Measurements from ENCODE around the gene ZWILCH. TPM values are rescaled to one million over a fixed set of nuclear protein-coding genes. Genes with fewer than 3 reads are reported as not detected.
"Not testable (repeated sequence)": the region's sequence is repeated elsewhere in the genome, so short reads cannot be mapped to it uniquely, and the experiment has no call there.

Gene ZWILCH
- total RNA-seq, 2 donors from 2014 or later = 24.6 to 45.0 TPM

DNA sequence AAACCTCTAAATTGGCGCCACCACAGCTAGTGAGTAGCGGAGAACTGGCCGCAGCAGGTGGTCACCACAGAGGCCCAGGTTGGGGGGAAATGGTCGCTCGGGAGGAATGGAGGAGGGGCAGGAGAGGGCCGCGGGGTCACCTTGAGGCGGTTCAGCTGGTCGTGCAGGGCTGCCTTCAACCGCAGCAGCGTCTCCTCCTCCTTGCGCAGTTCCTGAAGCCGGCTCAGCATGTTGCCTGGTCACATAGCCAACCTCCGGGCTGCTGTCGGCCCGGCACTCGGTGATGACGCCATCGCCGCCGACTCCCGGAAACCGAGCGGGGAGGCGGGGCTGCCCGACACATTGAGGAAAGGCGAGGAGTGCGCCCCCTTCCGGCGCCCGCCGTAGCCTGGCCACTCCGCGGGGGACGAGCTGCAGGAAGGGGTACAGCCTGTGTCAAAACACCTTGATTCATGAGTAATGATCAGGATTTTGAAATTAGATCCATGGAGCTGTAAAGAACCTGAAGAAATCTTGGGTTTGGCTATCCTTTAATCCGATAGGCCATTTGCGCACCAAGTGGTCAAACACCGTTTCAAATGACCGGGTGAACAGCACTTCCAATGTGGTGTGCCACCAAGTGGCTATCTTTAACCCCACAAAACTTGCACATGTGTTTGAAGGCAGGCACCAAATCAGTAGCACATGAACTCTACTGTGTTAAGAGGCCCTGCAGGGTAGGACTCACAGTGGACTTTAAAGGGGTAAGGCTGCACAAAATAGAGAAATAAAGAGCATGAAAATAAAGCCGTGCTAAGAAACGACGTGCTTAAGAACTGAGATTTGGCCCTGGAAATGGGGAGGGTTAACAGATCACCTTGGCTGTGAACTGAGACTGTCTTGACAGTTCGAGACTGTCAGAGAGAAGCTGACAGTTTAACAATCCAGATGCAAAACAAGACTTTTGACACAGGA, 7.3 kb upstream of the ZWILCH start, which contains the start of gene SNAPC5:
Gene SNAPC5, minus strand, starts transcription at position 261 of the 954 bp plus-strand sequence. Its CDS starts 31 bp downstream, at position 230.
- peak; percentile 96 to 97 for ATAC-seq
- Mint-ChIP-seq H3K9me3 (no peaks in the 10 kb centered on the region), H3K4me1 (ENCODE audit: low read depth in 2 of 2) (peaks cover 29 to 32% of the 10 kb centered on the region in 2 donors), H3K27me3 (no peaks in the 10 kb centered on the region), H3K27ac (peak within 1 kb of the TSS; percentile 85 to 94), H3K4me3 (peak within 1 kb of the TSS; percentile 93), H3K36me3 (peaks cover 42% of the 10 kb centered on the region)
- peak; percentile 97 for DNase-seq (ENCODE audit: low spot score)

DNA sequence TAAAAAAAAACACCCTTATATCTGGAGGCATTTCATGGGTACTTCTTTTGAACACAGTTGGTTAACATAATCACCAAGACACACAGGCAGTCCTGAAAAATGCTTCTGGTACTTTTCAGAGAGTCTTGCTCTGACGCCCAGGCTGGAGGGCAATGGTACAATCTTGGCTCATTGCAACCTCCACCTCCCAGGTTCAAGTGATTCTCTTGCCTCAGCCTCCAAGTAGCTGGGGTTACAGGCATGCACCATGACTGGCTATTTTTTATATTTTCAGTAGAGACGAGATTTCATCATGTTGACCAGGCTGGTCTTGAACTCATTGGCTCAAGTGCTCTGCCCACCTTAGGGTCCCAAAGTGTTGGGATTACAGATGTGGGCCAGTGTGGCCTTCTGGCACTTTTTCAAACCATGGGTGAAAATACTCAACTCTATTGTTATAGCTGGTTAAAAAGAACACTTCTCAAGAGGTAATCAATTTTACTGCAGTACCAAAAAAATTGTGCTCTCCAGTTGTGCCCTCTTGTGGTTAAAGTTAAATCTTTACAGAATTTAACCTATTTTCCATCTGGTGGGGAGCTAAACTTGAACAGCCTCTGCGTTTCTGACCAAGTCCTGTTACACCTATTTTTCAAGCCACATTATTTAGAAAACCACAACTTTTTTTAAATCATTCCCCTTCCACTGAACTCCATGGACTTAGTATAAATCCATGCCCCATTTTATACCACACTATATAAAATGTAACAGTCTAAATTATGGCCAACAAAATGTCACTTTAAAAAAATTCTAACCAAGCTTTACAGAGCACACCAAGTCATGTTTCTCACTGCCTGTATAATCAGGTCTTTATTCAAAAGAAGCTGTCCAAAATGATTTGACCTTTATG, 6.4 kb upstream of the ZWILCH start:
- Mint-ChIP-seq H3K4me3 (peak overlapping the region; percentile 93), H3K27me3 (no peaks in the 10 kb centered on the region), H3K4me1 (ENCODE audit: low read depth in 2 of 2) (peaks cover 34 to 41% of the 10 kb centered on the region in 2 donors), H3K36me3 (peaks cover 46% of the 10 kb centered on the region), H3K9me3 (no peaks in the 10 kb centered on the region), H3K27ac (peak overlapping the region; percentile 85 to 94)
- ATAC-seq = no peak
- no peak for DNase-seq (ENCODE audit: low spot score)

GRCh38 chr15:66500346-66500745, 4.8 kb upstream of the ZWILCH start:
- Mint-ChIP-seq H3K4me3 (peak overlapping the region; percentile 30), H3K27ac (peak overlapping the region; percentile 15 to 52), H3K36me3 (peaks cover 50% of the 10 kb centered on the region), H3K4me1 (ENCODE audit: low read depth in 2 of 2) (peaks cover 35 to 46% of the 10 kb centered on the region in 2 donors)
- H3K9me3 Mint-ChIP-seq; H3K27me3 Mint-ChIP-seq; DNase-seq (ENCODE audit: low spot score); ATAC-seq: not testable (repeated sequence)

- Mint-ChIP-seq H3K27me3 (no peaks in the 10 kb centered on the region), H3K4me3 (peak overlapping the region; percentile 94), H3K4me1 (ENCODE audit: low read depth in 2 of 2) (peaks cover 36 to 51% of the 10 kb centered on the region in 2 donors), H3K27ac (peak overlapping the region; percentile 93), H3K9me3 (no peaks in the 10 kb centered on the region), H3K36me3 (peaks cover 46% of the 10 kb centered on the region)
- no peak for DNase-seq (ENCODE audit: low spot score)
- no peak for ATAC-seq
Measured at GRCh38 chr15:66502491-66502890, 2.6 kb upstream of the ZWILCH start.

DNA sequence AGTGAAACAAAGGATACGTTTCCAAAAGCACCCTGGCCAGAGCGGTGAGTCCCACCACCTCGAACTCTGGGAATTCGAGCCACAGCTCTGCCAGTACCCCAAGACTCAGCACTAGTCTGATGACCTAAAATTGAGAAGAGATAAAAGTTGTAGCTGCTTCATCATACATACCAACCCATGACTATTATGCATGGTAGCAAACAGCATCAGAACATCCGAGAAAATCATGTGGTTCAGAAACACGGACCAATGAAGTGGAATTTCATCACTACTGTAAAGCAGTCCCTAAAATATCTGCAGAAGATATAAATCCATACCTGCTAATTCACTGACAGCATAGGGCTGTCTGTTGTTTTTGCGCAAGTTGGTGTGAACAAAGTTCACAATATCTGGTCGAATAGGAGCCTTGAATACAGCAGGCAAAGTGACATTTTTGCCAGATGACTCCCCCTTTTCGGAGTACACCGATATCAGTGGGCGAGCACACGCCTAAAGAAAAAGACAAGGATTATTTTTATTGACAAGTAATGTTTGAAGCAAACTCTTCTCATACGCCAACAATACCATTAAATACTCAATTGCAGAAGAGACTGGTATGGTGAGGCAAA, 2.0 kb upstream of the ZWILCH start:
- peak overlapping the region; percentile 93 for H3K27ac Mint-ChIP-seq
- peaks cover 42% of the 10 kb centered on the region for H3K36me3 Mint-ChIP-seq
- ATAC-seq; H3K9me3 Mint-ChIP-seq; DNase-seq (ENCODE audit: low spot score); H3K27me3 Mint-ChIP-seq: not testable (repeated sequence)
- H3K4me1 Mint-ChIP-seq (ENCODE audit: low read depth in 2 of 2) = peaks cover 31 to 47% of the 10 kb centered on the region in 2 donors
- peak overlapping the region; percentile 94 for H3K4me3 Mint-ChIP-seq

DNA sequence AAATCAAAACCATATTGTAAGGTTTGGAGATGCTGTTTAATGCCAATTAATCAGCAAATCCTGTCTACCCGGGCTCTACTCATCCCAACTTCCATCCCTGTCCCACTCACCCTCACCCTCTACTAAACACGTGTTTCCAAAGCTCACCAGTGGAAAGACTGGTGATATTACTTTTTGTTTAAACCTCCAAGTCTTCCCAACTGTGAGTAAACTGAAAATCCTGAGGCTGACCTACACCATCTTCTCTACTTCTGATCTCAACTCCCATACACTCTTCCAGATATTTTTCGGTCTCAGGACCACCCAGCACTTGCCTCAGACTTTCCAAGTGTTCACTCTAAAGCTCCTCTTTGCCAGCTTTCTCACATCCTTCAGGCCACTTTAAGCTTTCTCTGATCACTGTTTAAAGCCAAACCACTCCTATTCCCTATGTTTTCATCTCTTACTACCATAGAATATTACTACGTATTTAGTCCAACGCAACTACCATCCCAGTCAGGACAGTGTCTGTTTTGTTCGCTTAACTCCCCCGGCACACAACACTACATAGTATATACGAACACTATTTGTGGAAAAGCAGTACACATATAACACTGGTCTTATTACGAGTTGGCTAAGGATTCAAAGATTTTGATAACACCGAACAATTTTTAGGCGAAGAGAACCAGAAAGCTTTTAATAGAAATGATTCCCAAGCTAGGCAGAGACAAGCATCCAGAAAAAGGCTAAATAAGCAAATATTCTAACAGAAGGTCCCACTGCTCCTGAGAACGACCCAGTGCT, 1.2 kb upstream of the ZWILCH start:
- Mint-ChIP-seq H3K27me3 (no peaks in the 10 kb centered on the region), H3K36me3 (peaks cover 40% of the 10 kb centered on the region), H3K4me3 (peak overlapping the region; percentile 94), H3K4me1 (ENCODE audit: low read depth in 2 of 2) (peaks cover 30 to 44% of the 10 kb centered on the region in 2 donors), H3K27ac (peak overlapping the region; percentile 93), H3K9me3 (no peaks in the 10 kb centered on the region)
- ATAC-seq (no peak), DNase-seq (ENCODE audit: low spot score) (no peak)

DNA sequence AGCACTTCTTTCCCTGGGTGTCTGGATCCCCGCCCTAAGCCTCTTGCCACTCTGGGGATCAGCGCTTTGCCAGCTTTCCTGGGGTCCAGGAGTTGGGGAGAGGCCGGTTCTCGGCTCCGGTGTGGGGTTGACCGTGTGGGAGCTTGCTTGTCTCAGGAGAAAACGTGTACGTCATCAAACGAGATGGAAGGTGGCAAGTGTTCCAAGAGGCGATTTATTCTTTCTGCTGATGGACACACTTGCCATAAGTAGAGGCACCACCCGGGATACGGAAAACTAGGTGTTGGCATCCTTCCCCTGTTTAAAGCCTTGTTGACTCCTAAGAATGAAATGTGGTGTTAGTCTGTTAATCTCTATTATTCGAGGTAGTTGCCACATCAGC, 295 bp downstream of the ZWILCH start:
- peaks cover 24 to 31% of the 10 kb centered on the region in 2 donors for H3K4me1 Mint-ChIP-seq (ENCODE audit: low read depth in 2 of 2)
- peak overlapping the region; percentile 93 for H3K27ac Mint-ChIP-seq
- H3K4me3 Mint-ChIP-seq = peak overlapping the region; percentile 94
- ATAC-seq = peak in 1 of 2 donors; percentile 42
- no peaks in the 10 kb centered on the region for H3K27me3 Mint-ChIP-seq
- H3K36me3 Mint-ChIP-seq = peaks cover 30% of the 10 kb centered on the region
- H3K9me3 Mint-ChIP-seq = no peaks in the 10 kb centered on the region
- DNase-seq (ENCODE audit: low spot score) = no peak

DNA sequence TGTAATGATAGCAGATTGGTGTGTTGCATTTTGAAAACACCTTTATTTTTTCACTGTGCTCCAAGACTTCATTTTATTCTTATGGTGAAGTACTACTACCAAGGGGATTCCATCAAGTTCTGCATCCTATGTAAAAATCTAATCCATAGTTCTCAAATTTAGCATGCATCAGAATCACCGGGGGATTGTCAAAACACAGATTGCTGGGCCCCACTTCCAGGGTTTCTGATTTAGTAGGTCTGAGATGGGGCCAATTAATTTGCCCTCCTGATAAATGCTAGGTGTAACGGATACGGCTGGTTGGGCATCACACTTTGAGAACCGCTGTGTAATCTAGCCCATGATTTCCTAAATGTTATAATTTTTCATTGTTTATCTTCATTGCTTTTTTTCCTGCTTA, 692 bp downstream of the ZWILCH start:
- no peak for ATAC-seq
- peaks cover 24 to 29% of the 10 kb centered on the region in 2 donors for H3K4me1 Mint-ChIP-seq (ENCODE audit: low read depth in 2 of 2)
- peaks cover 30% of the 10 kb centered on the region for H3K36me3 Mint-ChIP-seq
- peak overlapping the region; percentile 93 for H3K27ac Mint-ChIP-seq
- H3K9me3 Mint-ChIP-seq = no peaks in the 10 kb centered on the region
- peak overlapping the region; percentile 94 for H3K4me3 Mint-ChIP-seq
- no peaks in the 10 kb centered on the region for H3K27me3 Mint-ChIP-seq
- no peak for DNase-seq (ENCODE audit: low spot score)

DNA sequence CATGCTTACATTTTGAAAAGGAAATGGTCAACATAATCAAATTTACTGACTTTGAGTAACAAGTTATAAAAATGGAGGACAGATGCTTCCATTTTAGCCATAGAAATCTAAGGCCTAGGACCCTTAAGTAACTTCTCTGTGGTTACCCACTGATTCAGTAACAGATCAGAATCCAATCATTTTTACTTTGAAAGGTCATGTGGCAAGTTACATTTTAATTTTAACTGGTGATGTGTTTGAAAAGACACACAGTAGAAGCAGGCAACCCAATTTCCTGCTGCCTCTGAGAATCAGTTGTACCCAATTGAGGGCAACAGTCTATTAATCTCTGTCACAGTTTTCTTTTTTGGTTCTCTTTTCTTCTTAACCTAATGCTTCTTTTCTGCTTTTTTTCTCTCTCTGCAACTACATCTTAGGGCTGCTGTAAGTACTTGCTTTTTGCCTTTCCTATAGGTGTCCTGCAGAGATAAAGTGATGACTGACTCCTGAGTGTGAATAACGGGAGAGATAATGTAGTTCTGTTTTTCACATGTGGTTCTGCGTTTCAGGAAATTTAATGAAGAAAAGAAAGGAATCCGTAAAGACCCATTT, 3.3 kb downstream of the ZWILCH start:
- DNase-seq (ENCODE audit: low spot score) (no peak), ATAC-seq (no peak)
- Mint-ChIP-seq H3K4me1 (ENCODE audit: low read depth in 2 of 2) (peaks cover 14 to 20% of the 10 kb centered on the region in 2 donors), H3K27me3 (no peaks in the 10 kb centered on the region), H3K36me3 (peaks cover 20% of the 10 kb centered on the region), H3K9me3 (no peaks in the 10 kb centered on the region), H3K4me3 (no peak overlapping the region), H3K27ac (no peak overlapping the region)

- ATAC-seq = no peak
- H3K9me3 Mint-ChIP-seq = no peaks in the 10 kb centered on the region
- H3K36me3 Mint-ChIP-seq = peaks cover 27% of the 10 kb centered on the region
- no peaks in the 10 kb centered on the region for H3K4me1 Mint-ChIP-seq (ENCODE audit: low read depth in 2 of 2)
- H3K4me3 Mint-ChIP-seq = no peak overlapping the region
- H3K27ac Mint-ChIP-seq = no peak overlapping the region
- H3K27me3 Mint-ChIP-seq = no peaks in the 10 kb centered on the region
- DNase-seq (ENCODE audit: low spot score) = no peak
Measured at GRCh38 chr15:66514586-66514985, 9.5 kb downstream of the ZWILCH start.

DNA sequence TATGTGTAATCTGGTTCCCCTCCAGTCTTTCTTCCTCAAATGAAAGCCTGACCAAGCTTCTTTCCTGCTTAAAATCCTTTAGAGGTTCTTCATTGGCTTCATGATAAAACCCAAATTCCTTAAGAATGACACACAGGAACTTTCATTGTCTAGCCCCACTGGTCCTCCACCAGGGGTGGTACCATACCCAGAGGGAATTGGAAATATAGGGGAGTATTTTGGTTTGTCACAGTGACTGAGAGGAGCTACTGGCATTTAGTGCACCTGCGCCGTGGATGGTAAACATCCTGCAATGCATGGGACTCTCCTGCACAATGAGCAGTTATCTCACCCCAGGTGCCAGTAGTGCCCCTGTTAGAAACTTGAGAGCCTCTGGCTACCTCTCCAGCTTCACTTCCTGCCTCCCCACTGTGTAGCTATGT, 10.8 kb downstream of the ZWILCH start:
- ATAC-seq = no peak
- Mint-ChIP-seq H3K4me3 (no peak overlapping the region), H3K36me3 (peaks cover 27% of the 10 kb centered on the region), H3K4me1 (ENCODE audit: low read depth in 2 of 2) (no peaks in the 10 kb centered on the region), H3K9me3 (no peaks in the 10 kb centered on the region), H3K27me3 (no peaks in the 10 kb centered on the region), H3K27ac (no peak overlapping the region)
- no peak for DNase-seq (ENCODE audit: low spot score)

DNA sequence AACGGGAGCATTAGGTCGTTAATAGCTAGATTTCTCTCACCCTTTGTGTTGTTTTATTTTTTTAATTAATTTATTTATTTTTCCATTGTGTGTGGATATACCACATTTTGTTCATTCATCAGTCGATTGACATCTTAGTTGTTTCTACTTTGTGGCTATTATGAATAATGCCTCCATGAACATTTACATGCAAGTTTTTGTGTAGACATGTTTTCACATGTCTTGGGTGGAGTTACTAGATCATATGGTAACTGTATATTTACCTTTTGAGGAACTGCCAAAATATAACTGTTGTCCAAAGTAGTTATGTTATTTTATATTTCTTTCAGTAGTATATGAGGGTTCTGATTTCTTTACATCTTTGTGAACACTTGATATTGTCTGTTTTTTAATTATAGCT, 18.8 kb downstream of the ZWILCH start:
- Mint-ChIP-seq H3K36me3 (peaks cover 22% of the 10 kb centered on the region), H3K4me1 (ENCODE audit: low read depth in 2 of 2) (peaks cover 4 to 10% of the 10 kb centered on the region in 2 donors), H3K27me3 (no peaks in the 10 kb centered on the region)

More for the DNA sequence above, 18.8 kb downstream of the ZWILCH start:
- DNase-seq (ENCODE audit: low spot score) (no peak), ATAC-seq (no peak)
- H3K9me3 Mint-ChIP-seq = no peaks in the 10 kb centered on the region
- no peak overlapping the region for H3K4me3 Mint-ChIP-seq
- H3K27ac Mint-ChIP-seq = no peak overlapping the region
